Left forelimb (tissue), 1 donor: ENCODE measurements around the gene PPP1R3D.
"Not testable (repeated sequence)": the region's sequence is repeated elsewhere in the genome, so short reads cannot be mapped to it uniquely, and the experiment has no call there.

Experiments
- DNase-seq: peaks from one replicate; pipeline ENCODE4 v3.0.0-alpha.2; 2018; ENCODE audit warnings: low spot score

PPP1R3D gene

GRCh38 chr20:59920944-59921343 is 19.2 kb downstream of the PPP1R3D start:
- no peak for DNase-seq

GRCh38 chr20:59912609-59913008 is 27.5 kb downstream of the PPP1R3D start:
- DNase-seq, result no peak

GRCh38 chr20:59911041-59911440 is 29.1 kb downstream of the PPP1R3D start:
- no peak for DNase-seq

- no peak for DNase-seq
Observed at GRCh38 chr20:59908855-59909254, 31.2 kb downstream of the PPP1R3D start.

GRCh38 chr20:59903621-59904020 is 36.5 kb downstream of the PPP1R3D start:
- DNase-seq, result no peak

GRCh38 chr20:59902470-59902869 is 37.6 kb downstream of the PPP1R3D start:
- no peak for DNase-seq

GRCh38 chr20:59895908-59896307 is 44.2 kb downstream of the PPP1R3D start:
- no peak for DNase-seq

GRCh38 chr20:59891581-59891980 is 48.5 kb downstream of the PPP1R3D start:
- no peak for DNase-seq

- not testable (repeated sequence) for DNase-seq
Observed at GRCh38 chr20:59890035-59890434, 50.1 kb downstream of the PPP1R3D start.

GRCh38 chr20:59888050-59888449 is 52.1 kb downstream of the PPP1R3D start:
- DNase-seq, result no peak
